Measurements from ENCODE around the gene CHRNE.

The CHRNE gene

GRCh38 chr17:4897198-4897687, 5.7 kb downstream of the CHRNE start:
- no peak for DNase-seq (ENCODE audit: low spot score)
- no peak for TF ChIP-seq CTCF (IDR thresholded peaks at IDR 0.05; ENCODE audit: extremely low read depth, missing control alignments)

- DNase-seq (ENCODE audit: low spot score) = no peak
- TF ChIP-seq CTCF (IDR thresholded peaks at IDR 0.05; ENCODE audit: extremely low read depth, missing control alignments) = no peak
Measured at GRCh38 chr17:4896332-4897197, 6.3 kb downstream of the CHRNE start.

- TF ChIP-seq CTCF (IDR thresholded peaks at IDR 0.05; ENCODE audit: extremely low read depth, missing control alignments) = no peak
- DNase-seq (ENCODE audit: low spot score) = no peak
Measured at GRCh38 chr17:4895657-4896331, 7.1 kb downstream of the CHRNE start.

- no peak for TF ChIP-seq CTCF (IDR thresholded peaks at IDR 0.05; ENCODE audit: extremely low read depth, missing control alignments)
- no peak for DNase-seq (ENCODE audit: low spot score)
Measured at GRCh38 chr17:4895121-4895520, 7.8 kb downstream of the CHRNE start.

- no peak for DNase-seq (ENCODE audit: low spot score)
- TF ChIP-seq CTCF (IDR thresholded peaks at IDR 0.05; ENCODE audit: extremely low read depth, missing control alignments) = no peak
Measured at GRCh38 chr17:4893721-4894560, 9.0 kb downstream of the CHRNE start.

GRCh38 chr17:4893272-4893671, 9.6 kb downstream of the CHRNE start:
- TF ChIP-seq CTCF (IDR thresholded peaks at IDR 0.05; ENCODE audit: extremely low read depth, missing control alignments) = no peak
- DNase-seq (ENCODE audit: low spot score) = no peak
